A204.1 (cell line): ENCODE results near the gene SCAANT1.
A peak's percentile ranks its signal among the peaks of the same experiment; 100 is the strongest.

Source experiments
- FAIRE-seq: peaks from 2 replicates; lab custom pipeline; 2012; peaks lifted over from hg19 to GRCh38; lab: Jason Lieb, UNC

Gene SCAANT1

GRCh38 chr3:63934041-63934866 is 22.1 kb upstream of the SCAANT1 start:
- FAIRE-seq = no peak

GRCh38 chr3:63933459-63933858 is 21.3 kb upstream of the SCAANT1 start:
- FAIRE-seq = no peak

GRCh38 chr3:63932509-63933212 is 20.5 kb upstream of the SCAANT1 start:
- FAIRE-seq = no peak

DNA sequence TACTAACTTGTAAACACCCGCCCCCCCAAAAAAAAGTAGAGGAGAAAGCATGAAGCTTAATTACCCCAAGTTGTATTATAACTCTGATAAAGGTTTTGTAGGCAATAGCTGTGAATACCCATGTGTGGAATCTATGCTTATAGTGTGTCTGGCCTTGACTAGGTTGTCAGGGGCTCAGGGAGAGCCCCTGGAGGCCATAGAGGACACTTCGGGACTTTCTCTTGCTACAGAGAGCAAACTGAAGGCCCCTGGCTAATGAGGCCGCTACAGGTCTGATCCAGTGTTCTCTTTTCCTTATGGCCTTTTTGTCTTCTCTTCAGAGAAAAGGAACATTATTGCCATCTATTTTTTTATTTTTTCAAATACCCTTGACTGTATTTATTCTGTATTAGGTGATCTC is 19.1 kb upstream of the SCAANT1 start:
- FAIRE-seq = no peak

DNA sequence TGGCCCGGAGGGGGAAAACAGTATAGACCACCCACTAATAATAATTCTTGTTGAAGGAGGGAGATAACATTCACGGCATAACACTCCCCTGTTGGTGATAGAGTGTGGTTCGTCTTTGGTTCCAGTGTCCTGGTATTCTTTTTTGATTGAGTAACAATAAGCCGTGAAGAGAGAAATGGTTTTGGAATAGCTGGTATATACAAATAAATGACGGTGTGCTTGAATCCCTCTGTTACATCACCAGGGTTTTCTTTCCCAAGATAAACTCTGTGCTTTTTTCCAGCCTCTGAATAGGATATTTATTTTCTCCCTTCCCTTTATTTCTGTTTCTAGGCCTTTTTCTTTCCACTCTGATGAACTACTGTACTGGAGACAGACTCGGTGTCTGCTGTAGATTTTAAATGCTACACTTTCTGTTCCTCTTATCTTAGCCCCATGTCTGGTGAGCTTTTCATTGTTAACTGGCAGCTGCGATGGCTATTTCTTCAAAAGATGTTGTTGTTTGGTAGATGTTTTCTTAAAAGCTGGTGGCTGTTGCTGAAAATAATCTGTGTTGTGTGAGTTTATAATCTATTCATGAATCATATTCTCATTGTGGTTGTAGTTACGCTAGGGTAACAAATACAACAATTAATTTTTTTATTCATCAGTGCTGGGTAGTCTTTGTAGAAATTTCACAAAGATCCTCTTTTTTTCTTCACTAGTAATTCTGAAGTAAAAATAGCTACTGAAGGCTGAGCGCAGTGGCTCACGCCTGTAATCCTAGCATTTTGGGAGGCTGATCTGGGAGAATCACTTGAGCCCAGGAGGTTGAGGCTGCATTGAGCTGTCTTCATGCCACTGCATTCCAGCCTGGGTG is 15.5 kb upstream of the SCAANT1 start:
- no peak for FAIRE-seq

GRCh38 chr3:63926309-63926708 is 14.1 kb upstream of the SCAANT1 start:
- FAIRE-seq = no peak

DNA sequence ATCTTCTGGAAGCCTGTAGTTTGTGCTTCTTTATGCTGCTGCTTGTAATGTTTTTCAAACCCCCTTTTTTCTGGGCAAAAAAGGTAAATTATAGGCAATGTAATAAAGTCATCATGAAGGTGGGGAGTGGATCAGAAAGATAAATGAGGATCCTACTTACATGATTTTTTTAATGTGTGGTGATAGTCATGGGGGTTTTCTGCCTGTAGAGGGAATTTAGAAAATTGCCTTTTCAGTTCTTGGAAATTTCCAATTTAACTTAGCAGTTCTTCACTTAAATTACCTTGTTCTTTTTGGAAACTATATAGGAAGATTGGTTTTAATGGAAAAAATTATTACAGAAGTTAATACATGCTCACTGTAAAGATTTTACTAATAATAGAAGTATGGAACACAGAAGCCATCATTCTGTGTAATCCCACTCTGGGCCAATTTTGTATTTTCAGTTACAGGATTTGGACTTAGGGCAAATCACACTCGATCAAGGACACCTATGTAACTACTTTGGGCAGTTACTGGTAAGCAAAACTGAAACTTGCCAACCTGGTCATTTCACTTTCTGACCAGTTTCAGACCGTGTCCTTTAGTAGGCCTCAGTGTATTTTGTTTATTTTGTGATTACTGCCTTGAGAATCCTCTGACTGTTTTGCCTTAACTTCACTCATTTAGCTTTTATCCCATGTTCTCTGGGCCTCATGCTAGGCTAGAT is 10.5 kb upstream of the SCAANT1 start:
- no peak for FAIRE-seq

DNA sequence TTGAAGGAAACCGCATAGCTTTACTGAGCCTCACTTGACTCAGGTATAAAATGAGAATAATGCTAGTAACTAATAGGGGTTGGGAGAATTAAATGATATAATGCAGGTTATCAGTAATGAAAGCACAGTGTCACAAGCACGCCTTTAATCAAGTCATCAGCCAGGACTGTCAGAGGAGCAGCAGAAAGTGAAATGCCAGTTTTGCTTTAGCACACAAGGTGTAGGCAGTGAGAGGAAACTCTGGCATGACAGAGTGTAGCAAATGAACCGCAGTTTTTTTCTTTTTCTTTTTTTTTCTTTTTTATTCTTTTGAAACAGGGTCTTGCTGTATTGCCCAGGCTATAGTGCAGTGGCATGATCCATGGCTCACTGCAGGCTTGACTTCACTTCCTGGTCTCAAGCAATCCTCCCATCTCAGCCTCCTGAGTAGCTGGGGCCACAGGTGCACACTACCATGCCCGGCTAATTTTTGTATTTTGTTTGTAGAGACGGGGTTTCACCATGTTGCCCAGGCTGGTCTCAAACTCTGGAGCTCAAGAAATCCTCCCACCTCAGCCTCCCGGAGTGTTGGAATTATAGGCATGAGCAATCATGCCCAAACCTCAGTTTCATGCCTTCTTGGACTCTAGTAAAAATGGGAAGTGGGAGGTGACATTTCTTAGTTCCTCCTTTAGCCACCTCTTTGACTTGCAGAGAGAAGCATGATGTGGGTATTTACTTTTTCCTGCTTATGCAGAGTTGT is 9.7 kb upstream of the SCAANT1 start:
- no peak for FAIRE-seq

DNA sequence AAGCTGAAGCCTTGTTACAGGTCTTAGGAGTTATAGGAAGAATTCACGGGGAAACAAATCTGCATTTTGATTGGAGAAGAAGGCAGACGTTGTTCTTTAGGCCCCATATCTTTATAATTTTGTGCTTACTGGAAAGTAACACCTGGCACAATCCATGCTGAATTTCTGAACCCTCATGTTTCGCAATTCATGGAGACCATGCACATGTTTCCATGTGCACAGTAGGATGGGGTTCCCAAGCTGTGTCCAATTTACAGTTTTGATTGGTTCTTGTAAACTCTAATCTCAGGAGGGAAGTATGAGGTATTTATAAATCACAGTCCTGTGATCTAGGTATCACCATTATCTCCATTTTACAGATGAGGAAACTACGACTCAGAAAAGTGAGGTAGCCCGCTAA is 7.8 kb upstream of the SCAANT1 start:
- FAIRE-seq = no peak

DNA sequence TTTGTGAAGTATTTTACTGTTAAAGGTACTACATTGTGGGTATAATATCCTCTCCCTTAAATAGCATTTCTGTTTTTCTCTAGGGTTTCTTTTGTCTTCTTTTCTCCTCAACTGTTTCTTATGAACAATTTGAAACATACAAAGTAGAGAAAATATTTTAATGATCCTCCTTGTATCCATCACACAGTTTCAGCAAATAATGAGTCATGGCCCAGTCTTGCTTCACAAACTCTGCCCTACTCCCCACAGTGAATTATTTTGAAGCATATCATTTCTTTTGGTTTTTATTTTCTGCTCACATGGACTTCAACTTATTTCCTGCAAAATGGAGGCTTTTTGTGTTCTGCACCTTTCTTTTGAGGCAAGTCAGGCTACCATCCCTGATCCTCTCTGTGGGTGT is 6.1 kb upstream of the SCAANT1 start:
- no peak for FAIRE-seq

GRCh38 chr3:63914312-63914711 is 2.1 kb upstream of the SCAANT1 start:
- no peak for FAIRE-seq

DNA sequence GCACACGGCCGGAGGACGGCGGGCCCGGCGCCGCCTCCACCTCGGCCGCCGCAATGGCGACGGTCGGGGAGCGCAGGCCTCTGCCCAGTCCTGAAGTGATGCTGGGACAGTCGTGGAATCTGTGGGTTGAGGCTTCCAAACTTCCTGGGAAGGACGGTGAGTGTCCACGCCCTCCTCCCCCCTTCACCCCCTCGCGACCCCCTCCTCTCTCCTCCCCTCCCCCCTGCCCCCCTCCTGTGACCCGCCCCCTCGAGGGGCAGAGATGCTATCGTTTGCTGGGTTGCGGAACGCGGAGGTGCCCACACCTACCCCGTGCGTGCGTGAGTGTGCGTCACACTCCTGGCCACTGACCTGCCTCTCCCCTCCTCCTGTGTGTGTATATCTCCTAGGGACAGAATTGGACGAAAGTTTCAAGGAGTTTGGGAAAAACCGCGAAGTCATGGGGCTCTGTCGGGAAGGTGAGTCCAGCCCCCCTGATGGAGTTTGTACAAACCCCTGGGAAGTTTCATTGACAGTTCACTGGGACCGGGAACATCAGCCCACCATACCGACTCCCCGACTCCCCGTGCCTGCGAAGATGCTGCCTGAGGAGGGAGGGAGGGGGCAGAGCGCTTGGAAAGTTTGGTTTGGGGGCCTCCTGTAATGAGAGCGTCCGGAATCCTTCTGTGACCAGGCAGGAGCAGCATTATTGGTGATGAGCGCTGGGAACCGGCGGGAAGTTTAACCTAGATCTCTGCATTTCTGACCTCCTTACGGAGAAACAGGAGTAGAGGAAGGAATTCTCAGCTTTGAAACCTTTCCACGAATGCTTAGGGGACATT is 795 bp upstream of the SCAANT1 start:
- no peak for FAIRE-seq

- no peak for FAIRE-seq
These were observed 692 bp downstream of the SCAANT1 start for GRCh38 chr3:63911509-63911872.

DNA sequence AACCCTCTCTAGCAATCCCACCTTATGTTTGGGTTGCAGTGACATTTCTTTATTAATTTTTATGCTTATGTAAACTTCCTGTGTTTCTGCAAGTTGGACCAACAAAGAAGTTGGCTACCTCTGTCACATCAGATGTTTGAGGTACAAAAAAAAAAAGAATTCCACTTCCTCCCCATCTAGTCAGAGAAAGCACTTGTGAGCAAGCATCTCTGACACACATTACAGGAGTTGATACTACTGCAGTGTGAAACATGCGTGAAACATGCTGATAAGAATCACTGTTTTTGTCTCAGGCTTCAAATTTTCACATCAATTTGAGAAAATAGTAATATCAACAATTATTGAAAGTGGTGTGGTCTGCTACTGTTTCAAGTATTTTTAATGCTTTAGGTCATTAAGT is 1.3 kb downstream of the SCAANT1 start:
- FAIRE-seq = no peak

DNA sequence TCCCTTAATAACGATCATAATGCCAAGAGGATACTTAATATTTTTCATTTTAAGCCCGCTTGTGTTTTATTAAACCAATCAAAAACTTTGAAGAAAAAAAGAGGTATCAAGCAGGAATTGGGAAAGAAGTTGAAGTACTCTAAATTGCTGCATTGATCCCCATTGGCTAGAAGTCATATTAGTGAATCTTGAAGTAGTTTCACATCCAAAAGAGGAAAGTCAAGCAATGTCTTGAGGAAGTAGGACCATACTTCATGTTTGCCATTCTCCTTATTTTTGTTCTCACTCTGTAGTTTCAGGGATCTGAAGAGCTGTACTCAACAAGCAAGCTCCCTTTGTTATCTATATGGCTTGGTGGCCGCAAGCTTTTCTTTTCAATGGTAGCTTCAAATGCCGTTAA is 2.2 kb downstream of the SCAANT1 start:
- FAIRE-seq = no peak

GRCh38 chr3:63909431-63909830 is 2.8 kb downstream of the SCAANT1 start:
- no peak for FAIRE-seq

DNA sequence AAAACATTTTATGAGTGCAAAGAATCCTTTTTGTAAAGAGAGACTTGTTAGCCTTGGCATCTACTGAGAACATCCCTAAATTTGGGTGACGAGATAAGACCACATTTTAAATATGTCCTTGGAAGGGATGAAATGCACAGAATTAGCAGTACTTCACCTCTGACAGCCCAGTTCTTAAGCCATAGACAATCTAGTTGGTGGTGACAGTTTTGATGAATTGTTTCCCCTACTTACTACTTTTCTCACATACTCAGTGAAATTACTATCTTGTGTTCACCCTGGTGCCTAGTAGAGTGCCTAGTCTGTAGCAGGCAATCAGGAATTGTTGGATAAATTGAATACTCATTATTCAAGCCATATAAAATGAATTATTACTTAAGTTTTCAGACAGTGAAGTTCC is 3.4 kb downstream of the SCAANT1 start:
- no peak for FAIRE-seq

- FAIRE-seq = peak; percentile 39
These were observed 4.0 kb downstream of the SCAANT1 start for GRCh38 chr3:63908081-63908736.

DNA sequence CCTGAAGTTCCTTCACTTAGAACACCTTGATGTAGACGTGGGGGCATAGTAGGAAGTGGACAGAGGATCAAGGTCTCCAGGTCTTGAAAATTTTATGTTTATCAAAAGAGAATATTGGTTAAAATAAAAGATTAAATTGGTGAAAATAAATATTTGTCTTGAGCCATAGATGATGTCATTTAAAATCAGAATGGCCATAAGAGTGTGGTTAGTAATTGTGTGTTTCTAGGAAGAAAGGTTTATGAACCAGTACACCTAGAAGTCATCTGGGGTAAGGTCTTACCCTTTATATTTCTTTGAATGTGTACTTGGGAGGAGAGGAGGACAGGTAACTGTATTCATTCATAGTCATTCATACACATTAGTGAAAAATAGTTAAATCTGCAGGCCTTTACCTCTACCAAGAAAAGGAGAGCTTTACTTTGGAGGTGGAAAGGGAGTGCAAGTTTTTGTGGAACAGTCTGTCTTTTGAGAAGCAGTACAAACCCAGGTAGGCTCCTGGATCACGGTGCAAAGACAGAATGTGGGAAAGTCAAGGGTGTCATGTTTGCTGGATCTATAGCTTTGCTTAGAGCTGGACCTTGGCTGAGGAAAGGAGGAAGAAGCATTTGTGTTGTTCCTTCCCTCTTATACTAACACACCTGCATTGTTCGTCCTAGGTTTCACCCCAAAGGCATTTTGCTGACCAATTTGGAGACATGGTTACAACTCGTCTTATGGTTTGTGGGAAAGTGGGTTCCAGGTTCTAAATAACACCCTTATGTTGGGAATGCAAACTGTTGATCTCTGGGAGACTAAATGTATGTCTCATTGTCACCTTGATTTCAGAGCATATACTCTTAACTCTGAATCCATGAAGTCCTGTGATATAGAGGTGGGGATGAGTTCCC is 6.2 kb downstream of the SCAANT1 start:
- no peak for FAIRE-seq
